Astrocyte of the spinal cord (primary cell): ENCODE results near the gene SNTB2.

Source experiments
- DNase-seq: peaks from one replicate; pipeline ENCODE4 v3.0.0; 2011; ENCODE audit warnings: low read depth, low spot score
- H3K4me3 ChIP-seq: 2 replicates; pipeline ENCODE4 v1.5.1; 2011; ENCODE audit warnings: low read depth, mild to moderate bottlenecking, low read length, moderate library complexity
- in situ Hi-C: cut with HindIII; loops from 2 replicates; pipeline ENCODE4 v1.10.0; 2017; ENCODE audit warnings: low sequenced_read_pairs
- TF ChIP-seq, protein P1 (sequence below): IDR thresholded peaks from 2 replicates; pipeline ENCODE4 v1.5.1; 2012; ENCODE audit warnings: low read depth, mild to moderate bottlenecking, low read length, inconsistent platforms

SNTB2 gene

DNA sequence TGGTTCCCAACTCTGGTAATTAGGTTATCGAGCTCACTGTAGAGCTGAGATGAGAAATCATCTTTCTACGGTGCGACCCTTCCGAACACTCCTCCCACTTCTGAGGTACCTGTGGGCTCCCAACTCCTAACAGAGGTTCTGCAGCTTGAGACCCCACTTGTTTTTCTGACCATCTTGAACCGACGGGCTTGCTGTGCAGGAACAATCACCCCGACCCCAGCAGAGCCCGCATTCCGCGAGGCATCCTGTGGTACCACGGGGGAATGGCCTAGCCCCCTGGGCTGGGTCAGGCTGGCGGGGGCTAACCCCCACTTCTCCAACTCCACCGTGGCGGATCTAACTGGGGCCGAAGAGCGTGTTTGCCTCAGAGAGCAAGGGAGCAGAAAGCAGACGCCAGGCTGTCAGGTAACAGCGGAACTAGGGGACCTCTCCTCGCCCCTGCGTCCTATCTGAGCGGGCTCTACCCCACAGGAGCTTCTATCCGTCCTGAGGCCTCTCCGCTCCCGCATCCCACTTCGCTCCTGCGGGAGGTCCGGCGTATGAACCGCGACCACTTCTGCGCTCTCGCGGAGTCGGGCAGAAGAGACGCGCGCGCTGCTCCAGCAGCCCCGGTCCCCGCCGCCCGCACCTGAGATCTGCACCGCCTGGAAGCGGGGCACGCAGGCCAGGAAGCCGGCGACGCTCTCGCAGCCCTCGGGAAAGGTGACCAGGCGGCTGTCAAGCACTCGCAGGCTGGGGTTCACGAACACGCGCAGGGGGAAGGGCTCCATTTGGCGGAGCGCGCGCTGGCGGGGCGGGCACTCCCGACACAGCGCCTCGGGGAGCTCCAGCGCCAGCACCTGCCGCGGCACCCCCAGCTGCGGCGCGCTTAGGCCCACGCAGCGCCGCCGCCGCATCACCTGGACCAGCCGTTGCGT lies 142.7 kb downstream of the SNTB2 start:
- peak; percentile 25 for DNase-seq
- peak overlapping the region; percentile 65 for H3K4me3 ChIP-seq
- TF ChIP-seq, protein P1, sequence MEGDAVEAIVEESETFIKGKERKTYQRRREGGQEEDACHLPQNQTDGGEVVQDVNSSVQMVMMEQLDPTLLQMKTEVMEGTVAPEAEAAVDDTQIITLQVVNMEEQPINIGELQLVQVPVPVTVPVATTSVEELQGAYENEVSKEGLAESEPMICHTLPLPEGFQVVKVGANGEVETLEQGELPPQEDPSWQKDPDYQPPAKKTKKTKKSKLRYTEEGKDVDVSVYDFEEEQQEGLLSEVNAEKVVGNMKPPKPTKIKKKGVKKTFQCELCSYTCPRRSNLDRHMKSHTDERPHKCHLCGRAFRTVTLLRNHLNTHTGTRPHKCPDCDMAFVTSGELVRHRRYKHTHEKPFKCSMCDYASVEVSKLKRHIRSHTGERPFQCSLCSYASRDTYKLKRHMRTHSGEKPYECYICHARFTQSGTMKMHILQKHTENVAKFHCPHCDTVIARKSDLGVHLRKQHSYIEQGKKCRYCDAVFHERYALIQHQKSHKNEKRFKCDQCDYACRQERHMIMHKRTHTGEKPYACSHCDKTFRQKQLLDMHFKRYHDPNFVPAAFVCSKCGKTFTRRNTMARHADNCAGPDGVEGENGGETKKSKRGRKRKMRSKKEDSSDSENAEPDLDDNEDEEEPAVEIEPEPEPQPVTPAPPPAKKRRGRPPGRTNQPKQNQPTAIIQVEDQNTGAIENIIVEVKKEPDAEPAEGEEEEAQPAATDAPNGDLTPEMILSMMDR: no peak
- in situ Hi-C loops: no loop called here

DNA sequence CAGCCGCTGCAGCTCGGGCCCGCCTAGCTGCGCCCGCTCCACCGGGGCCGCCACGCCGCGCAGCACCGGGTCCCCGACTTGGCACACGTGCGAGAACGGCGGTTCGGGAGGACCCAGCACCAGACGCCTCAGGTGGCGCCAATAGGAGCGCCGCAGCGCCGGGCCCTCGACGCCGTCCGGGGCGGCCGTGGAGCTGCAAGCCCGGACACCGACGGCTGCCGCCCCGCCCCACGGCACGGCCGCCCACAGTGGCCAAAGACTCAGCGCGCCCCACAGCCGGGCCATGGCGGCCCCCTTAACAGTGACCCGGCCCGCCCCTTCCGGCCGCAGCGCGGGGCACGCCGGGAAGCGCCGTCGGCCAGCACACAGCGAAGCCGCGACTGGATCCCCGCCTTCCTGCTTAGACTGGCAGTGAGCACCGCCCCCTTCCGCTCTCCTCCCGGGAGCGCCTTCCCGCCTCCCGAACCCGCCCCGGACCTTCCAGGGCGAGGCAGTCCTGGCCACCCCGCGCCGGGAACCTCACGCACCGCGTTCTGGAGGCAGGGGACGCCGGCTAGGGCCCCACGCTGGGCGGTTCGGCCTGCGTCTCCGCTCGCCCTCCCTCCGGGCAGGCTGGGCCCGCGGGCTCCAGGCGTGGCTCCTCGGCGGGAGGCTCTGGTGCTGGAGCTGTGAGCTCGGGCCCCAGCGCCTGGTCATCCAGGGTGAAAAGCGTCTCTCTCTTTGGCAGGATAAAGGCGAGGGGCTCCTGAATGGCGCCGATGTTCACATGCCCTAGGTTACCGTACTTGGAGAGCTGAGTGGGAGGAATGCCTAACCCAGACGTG lies 143.5 kb downstream of the SNTB2 start, which contains the start of gene PDF:
TSS of gene PDF (minus strand) at position 303 of the 824 bp plus-strand sequence. CDS start at position 285, 18 bp downstream.
- in situ Hi-C loops: no loop called here
- TF ChIP-seq, protein P1: no peak
- DNase-seq: peak; percentile 94
- H3K4me3 ChIP-seq: peak within 1 kb of the TSS; percentile 65

DNA sequence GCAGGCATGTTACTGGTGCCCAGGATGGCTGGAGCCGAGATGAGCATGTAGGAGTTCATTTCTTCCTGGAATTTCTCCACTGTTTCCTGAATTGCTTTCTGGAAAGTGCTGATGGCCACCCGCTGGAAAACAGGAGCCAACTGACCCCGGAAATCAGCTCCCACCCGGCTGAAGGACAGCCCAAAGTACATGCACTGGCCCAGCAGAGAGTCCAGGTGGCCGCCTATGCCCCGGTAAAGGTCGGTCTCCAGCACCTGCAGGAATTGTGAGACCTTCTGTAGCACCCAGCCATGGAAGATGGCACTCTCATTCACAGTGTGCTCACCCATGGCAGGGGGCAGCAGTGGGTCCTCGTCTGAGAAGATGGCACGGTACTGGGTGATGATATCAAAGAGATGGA lies 147.7 kb downstream of the SNTB2 start:
- DNase-seq: no peak
- in situ Hi-C loops: no loop called here
- TF ChIP-seq, protein P1: no peak
- H3K4me3 ChIP-seq: no peak overlapping the region

DNA sequence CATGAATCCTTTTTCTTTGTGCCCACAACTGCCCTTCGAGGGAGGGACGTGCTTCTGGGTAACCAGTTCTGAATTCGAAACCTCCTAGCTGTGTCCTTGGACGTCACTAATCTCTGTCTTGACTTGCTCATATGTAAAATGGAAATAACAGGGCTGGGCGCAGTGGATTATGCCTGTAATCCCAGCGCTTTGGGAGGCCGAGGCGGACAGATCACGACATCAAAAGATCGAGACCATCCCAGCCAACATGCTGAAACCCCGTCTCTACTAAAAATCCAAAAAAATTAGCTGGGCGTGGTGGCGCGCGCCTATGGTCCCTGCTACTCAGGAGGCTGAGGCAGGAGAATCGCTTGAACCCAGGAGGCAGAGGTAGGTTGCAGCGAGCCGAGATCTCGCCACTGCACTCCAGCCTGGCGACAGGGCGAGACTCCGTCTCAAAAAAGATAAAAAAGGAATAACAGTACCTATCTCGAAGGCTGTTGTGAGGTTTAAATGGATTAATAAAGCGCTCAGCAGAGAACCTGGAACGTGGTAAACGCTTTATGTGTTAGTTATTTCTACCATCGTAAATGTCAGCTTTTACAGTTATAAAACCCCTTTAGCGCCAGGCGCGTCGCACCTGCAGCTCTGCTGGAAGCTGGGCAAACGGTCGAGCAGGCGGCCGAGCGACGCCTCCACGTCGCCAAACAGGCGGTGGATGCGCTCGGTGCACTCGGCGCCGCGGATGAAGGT lies 151.8 kb downstream of the SNTB2 start:
- in situ Hi-C loops: no loop called here
- no peak for DNase-seq
- peak overlapping the region; percentile 91 for H3K4me3 ChIP-seq
- TF ChIP-seq, protein P1: no peak

DNA sequence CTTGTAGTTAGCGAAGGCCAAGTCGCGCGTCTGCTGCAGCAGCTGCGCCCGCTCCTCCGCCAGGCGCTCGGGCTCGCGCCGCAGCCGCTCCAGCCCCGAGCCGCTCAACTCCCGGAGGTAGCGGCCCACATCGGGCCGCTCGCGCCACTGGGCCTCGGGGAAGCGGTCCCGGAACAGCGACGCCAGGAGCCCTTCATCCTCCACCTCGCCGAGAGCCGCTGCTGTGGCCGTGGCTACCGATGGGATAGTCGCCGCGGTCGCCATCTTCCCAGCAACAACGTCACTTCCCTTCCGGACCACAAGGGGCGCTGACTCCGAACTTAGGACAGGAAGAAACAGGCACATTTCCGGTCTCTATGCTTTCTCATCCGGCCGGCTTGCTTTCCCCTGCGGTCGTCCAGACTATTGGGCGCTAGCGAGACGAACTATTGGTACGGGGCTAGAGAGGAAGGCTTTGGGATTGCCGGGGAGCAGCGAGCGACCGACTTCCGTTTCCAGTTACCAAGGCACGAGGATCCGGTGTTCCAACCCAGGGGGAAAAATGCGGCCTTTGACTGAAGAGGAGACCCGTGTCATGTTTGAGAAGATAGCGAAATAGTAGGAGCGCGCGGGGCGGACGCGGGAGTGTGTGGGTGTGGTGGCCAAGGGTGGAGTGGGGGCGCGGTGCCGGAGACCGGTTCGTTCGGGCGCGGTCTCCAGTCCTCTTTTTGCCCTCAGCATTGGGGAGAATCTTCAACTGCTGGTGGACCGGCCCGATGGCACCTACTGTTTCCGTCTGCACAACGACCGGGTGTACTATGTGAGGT lies 152.5 kb downstream of the SNTB2 start, which contains the start of the genes COG8 and NIP7:
TSS of gene COG8 (minus strand) at position 276 of the 806 bp plus-strand sequence. CDS start at position 264, 12 bp downstream.
TSS of gene NIP7 (plus strand) at position 484 of the 806 bp plus-strand sequence. CDS start at position 542, 58 bp downstream.
- TF ChIP-seq, protein P1: peak; percentile 80
- peak; percentile 99 for DNase-seq
- in situ Hi-C loops: no loop called here
- H3K4me3 ChIP-seq: peak within 1 kb of the TSS; percentile 91
